ENCODE measurements around the gene UBQLN4. TPM values are rescaled to one million over a fixed set of nuclear protein-coding genes. Genes with fewer than 3 reads are reported as not detected.

UBQLN4 gene
- total and polyA plus RNA-seq, 9 of the 15 experiments (the other 6 are each of a cell fraction or from before 2014, with no cell fraction given): 13.5 to 65.5 (median 37.0) TPM

DNA sequence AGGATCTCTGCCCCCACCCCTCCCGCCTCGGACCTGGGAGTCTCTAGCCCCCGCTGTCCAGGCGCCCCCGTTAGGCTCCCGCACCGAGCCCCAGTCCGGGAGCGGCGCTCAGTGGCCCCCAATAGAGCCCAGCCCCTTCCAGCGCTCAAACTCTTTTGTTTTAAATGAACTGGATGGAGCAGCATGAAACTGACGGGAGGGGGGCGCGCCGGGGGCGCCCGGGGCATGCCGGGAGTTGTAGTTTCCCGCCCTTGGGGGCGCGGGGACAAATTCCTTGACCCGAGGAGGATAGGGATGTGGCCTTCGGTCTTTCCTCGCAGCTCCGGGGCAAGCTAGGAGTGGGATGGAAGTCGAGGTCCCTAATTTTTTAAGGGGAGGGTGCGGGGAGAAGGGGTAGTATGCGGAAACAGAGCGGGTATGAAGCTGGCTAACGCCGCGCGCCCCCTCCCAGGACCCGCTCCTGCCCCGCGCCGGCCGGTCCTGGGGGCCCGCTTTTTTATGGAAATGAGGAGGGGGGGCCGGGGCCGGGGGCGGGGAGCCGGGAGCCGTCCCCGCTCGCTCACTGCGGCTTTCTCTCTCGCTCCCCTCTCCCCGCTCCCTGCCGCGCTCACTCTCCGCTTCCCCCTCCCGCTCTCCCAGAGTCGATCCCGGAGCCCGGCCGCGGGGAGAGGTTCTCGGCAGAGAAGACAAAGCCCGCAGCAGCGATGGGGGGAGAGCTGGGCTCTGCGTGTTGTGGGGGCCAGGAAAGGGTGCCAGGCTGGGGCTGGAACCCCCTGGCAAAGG, 28.9 kb upstream of the UBQLN4 start, which contains the start of gene MEX3A (continued):
- no peak for TF ChIP-seq STAT5B (CRISPR knock-in tag; IDR thresholded peaks at IDR 0.05)
- no peak for TF ChIP-seq TBL1XR1 (IDR thresholded peaks at IDR 0.05; ENCODE audit: low read length in 2 of 2)
- TF ChIP-seq CEBPG (CRISPR knock-in tag; IDR thresholded peaks at IDR 0.05): no peak
- TF ChIP-seq CEBPG (tag; conservative IDR thresholded peaks at IDR 0.05 in 1 of 2, IDR thresholded peaks at IDR 0.05 in 1 of 2): no peak
- no peak for TF ChIP-seq ZEB2 (IDR thresholded peaks at IDR 0.05)
- TF ChIP-seq SRSF9 (IDR thresholded peaks at IDR 0.05; ENCODE audit: borderline replicate concordance, low read depth, low read length): no peak
- TF ChIP-seq MAFF (IDR thresholded peaks at IDR 0.05; ENCODE audit: low read length): no peak
- TF ChIP-seq CREM (IDR thresholded peaks at IDR 0.05; ENCODE audit: low read depth): peak; percentile 82
- TF ChIP-seq ELF1 (tag; IDR thresholded peaks at IDR 0.05): peak; percentile 22; the same call in 1 of the 2 replicates
- no peak for TF ChIP-seq NR4A1 (CRISPR knock-in tag; IDR thresholded peaks at IDR 0.05)
- no peak for TF ChIP-seq NR4A1 (tag; IDR thresholded peaks at IDR 0.05)
- no peak for TF ChIP-seq PCBP2 (IDR thresholded peaks at IDR 0.05; ENCODE audit: low read depth, low read length, poor library complexity, severe bottlenecking)
- no peak for TF ChIP-seq SRSF3 (IDR thresholded peaks at IDR 0.05; ENCODE audit: insufficient read depth, low read length)
- TF ChIP-seq ZNF589 (CRISPR knock-in tag; IDR thresholded peaks at IDR 0.05; ENCODE audit: low read depth): no peak
- TF ChIP-seq, protein P1, sequence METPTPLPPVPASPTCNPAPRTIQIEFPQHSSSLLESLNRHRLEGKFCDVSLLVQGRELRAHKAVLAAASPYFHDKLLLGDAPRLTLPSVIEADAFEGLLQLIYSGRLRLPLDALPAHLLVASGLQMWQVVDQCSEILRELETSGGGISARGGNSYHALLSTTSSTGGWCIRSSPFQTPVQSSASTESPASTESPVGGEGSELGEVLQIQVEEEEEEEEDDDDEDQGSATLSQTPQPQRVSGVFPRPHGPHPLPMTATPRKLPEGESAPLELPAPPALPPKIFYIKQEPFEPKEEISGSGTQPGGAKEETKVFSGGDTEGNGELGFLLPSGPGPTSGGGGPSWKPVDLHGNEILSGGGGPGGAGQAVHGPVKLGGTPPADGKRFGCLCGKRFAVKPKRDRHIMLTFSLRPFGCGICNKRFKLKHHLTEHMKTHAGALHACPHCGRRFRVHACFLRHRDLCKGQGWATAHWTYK (CRISPR knock-in tag; IDR thresholded peaks at IDR 0.05): no peak
- TF ChIP-seq CCAR2 (IDR thresholded peaks at IDR 0.05; ENCODE audit: low read depth, low read length): no peak
- TF ChIP-seq IFI16 (CRISPR knock-in tag; IDR thresholded peaks at IDR 0.05): no peak
- TF ChIP-seq RBFOX2 (IDR thresholded peaks at IDR 0.05; ENCODE audit: low read depth, low read length): peak; percentile 63
- TF ChIP-seq RFX1 (IDR thresholded peaks at IDR 0.05): no peak
- TF ChIP-seq FOXM1 (IDR thresholded peaks at IDR 0.05; ENCODE audit: low read depth): peak; percentile 48; the same call in 1 of the 2 replicates
- no peak for TF ChIP-seq FOXM1 (CRISPR knock-in tag; IDR thresholded peaks at IDR 0.05; ENCODE audit: low read depth)
- TF ChIP-seq, protein P2, sequence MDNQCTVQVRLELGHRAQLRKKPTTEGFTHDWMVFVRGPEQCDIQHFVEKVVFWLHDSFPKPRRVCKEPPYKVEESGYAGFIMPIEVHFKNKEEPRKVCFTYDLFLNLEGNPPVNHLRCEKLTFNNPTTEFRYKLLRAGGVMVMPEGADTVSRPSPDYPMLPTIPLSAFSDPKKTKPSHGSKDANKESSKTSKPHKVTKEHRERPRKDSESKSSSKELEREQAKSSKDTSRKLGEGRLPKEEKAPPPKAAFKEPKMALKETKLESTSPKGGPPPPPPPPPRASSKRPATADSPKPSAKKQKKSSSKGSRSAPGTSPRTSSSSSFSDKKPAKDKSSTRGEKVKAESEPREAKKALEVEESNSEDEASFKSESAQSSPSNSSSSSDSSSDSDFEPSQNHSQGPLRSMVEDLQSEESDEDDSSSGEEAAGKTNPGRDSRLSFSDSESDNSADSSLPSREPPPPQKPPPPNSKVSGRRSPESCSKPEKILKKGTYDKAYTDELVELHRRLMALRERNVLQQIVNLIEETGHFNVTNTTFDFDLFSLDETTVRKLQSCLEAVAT (IDR thresholded peaks at IDR 0.05): no peak
- TF ChIP-seq, protein P3, sequence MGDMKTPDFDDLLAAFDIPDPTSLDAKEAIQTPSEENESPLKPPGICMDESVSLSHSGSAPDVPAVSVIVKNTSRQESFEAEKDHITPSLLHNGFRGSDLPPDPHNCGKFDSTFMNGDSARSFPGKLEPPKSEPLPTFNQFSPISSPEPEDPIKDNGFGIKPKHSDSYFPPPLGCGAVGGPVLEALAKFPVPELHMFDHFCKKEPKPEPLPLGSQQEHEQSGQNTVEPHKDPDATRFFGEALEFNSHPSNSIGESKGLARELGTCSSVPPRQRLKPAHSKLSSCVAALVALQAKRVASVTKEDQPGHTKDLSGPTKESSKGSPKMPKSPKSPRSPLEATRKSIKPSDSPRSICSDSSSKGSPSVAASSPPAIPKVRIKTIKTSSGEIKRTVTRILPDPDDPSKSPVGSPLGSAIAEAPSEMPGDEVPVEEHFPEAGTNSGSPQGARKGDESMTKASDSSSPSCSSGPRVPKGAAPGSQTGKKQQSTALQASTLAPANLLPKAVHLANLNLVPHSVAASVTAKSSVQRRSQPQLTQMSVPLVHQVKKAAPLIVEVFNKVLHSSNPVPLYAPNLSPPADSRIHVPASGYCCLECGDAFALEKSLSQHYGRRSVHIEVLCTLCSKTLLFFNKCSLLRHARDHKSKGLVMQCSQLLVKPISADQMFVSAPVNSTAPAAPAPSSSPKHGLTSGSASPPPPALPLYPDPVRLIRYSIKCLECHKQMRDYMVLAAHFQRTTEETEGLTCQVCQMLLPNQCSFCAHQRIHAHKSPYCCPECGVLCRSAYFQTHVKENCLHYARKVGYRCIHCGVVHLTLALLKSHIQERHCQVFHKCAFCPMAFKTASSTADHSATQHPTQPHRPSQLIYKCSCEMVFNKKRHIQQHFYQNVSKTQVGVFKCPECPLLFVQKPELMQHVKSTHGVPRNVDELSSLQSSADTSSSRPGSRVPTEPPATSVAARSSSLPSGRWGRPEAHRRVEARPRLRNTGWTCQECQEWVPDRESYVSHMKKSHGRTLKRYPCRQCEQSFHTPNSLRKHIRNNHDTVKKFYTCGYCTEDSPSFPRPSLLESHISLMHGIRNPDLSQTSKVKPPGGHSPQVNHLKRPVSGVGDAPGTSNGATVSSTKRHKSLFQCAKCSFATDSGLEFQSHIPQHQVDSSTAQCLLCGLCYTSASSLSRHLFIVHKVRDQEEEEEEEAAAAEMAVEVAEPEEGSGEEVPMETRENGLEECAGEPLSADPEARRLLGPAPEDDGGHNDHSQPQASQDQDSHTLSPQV (IDR thresholded peaks at IDR 0.05): no peak
